Measurements from ENCODE around the gene G6PC1. TPM values are rescaled to one million over a fixed set of nuclear protein-coding genes. Genes with fewer than 3 reads are reported as not detected.

Gene G6PC1
- total and polyA plus RNA-seq, 2 of the 13 experiments (the other 11 are each of a cell fraction or from before 2014, with no cell fraction given) = 1.7 to 37.9 TPM

DNA sequence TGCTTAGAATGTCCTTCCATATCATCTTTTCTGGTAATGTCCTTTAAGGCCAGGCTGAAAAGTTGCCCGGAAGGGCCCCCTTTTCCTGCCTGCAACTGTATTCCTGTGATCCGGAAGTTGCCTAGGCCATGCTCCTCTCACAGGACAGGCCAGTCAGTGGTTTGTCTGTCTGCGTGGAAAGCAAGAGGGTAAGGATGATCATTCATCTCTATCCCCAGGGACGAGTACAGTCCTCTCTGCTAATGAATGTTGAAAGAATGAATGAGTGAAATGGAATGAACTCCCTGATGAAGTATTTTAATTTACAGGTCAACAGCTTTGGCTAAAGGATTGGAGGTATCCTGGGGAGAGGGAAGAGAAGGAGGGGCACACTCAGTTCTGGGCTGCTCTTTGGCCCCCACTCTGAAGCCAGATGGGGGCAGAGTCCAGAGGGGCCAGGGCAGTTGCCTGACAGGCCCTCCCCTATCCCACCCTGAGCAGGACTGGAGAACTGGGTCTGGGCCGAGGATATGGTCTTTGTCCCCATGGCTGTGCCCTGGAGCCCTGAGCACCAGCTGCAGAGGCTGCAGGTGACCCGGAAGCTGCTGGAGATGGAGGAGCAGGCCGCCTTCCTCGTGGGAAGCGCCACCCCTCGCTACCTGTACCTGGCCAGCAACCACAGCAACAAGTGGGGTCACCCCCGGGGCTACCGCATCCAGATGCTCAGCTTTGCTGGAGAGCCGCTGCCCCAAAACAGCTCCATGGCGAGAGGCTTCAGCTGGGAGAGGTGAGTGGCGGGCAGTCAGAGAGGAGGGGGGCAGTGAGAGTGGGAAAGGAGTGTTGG lies 46.4 kb upstream of the G6PC1 start (continued):
- peak; percentile 93 for TF ChIP-seq ZEB1 (IDR thresholded peaks at IDR 0.05; ENCODE audit: insufficient replicate concordance, low read depth)
- TF ChIP-seq ZNF317 (CRISPR knock-in tag; IDR thresholded peaks at IDR 0.05) = no peak
- no peak for TF ChIP-seq ZFP36L1 (CRISPR knock-in tag; IDR thresholded peaks at IDR 0.05)
- TF ChIP-seq, protein P1, sequence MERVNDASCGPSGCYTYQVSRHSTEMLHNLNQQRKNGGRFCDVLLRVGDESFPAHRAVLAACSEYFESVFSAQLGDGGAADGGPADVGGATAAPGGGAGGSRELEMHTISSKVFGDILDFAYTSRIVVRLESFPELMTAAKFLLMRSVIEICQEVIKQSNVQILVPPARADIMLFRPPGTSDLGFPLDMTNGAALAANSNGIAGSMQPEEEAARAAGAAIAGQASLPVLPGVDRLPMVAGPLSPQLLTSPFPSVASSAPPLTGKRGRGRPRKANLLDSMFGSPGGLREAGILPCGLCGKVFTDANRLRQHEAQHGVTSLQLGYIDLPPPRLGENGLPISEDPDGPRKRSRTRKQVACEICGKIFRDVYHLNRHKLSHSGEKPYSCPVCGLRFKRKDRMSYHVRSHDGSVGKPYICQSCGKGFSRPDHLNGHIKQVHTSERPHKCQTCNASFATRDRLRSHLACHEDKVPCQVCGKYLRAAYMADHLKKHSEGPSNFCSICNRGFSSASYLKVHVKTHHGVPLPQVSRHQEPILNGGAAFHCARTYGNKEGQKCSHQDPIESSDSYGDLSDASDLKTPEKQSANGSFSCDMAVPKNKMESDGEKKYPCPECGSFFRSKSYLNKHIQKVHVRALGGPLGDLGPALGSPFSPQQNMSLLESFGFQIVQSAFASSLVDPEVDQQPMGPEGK (CRISPR knock-in tag; IDR thresholded peaks at IDR 0.05) = peak; percentile 97
- peak; percentile 95; the same call in 1 of the 2 replicates for TF ChIP-seq ZNF232 (CRISPR knock-in tag; IDR thresholded peaks at IDR 0.05; ENCODE audit: borderline replicate concordance)
- no peak for TF ChIP-seq PTBP1 (IDR thresholded peaks at IDR 0.05; ENCODE audit: low read depth, low read length, poor library complexity, severe bottlenecking)
- TF ChIP-seq ZNF44 (CRISPR knock-in tag; IDR thresholded peaks at IDR 0.05) = no peak
- TF ChIP-seq, protein P2, sequence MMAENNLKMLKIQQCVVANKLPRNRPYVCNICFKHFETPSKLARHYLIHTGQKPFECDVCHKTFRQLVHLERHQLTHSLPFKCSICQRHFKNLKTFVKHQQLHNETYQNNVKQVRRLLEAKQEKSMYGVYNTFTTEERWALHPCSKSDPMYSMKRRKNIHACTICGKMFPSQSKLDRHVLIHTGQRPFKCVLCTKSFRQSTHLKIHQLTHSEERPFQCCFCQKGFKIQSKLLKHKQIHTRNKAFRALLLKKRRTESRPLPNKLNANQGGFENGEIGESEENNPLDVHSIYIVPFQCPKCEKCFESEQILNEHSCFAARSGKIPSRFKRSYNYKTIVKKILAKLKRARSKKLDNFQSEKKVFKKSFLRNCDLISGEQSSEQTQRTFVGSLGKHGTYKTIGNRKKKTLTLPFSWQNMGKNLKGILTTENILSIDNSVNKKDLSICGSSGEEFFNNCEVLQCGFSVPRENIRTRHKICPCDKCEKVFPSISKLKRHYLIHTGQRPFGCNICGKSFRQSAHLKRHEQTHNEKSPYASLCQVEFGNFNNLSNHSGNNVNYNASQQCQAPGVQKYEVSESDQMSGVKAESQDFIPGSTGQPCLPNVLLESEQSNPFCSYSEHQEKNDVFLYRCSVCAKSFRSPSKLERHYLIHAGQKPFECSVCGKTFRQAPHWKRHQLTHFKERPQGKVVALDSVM (CRISPR knock-in tag; IDR thresholded peaks at IDR 0.05) = peak; percentile 28; the same call in 1 of the 2 replicates
- TF ChIP-seq NFYB (CRISPR knock-in tag; IDR thresholded peaks at IDR 0.05) = no peak
- TF ChIP-seq HNRNPLL (IDR thresholded peaks at IDR 0.05; ENCODE audit: low read depth, low read length, poor library complexity, severe bottlenecking) = peak; percentile 54
- peak; percentile 73; the same call in 1 of the 2 replicates for TF ChIP-seq NCOR1 (IDR thresholded peaks at IDR 0.05; ENCODE audit: borderline replicate concordance, low read length)
- TF ChIP-seq NFIB (CRISPR knock-in tag; IDR thresholded peaks at IDR 0.05; ENCODE audit: borderline replicate concordance) = no peak
- TF ChIP-seq ZNF589 (CRISPR knock-in tag; conservative IDR thresholded peaks at IDR 0.05) = 0 out of 2 replicates have a peak, but pooled peaks have one; percentile 45
- TF ChIP-seq HOXA5 (CRISPR knock-in tag; IDR thresholded peaks at IDR 0.05) = peak; percentile 59; the same call in 1 of the 2 replicates
- TF ChIP-seq CBFB (CRISPR knock-in tag; IDR thresholded peaks at IDR 0.05) = no peak
- TF ChIP-seq ZNF749 (CRISPR knock-in tag; IDR thresholded peaks at IDR 0.05; ENCODE audit: borderline replicate concordance) = no peak
- peak; percentile 75 for TF ChIP-seq CBX1 (IDR thresholded peaks at IDR 0.05; ENCODE audit: low read depth)
- TF ChIP-seq AGO1 (IDR thresholded peaks at IDR 0.05; ENCODE audit: low read depth, low read length, poor library complexity, severe bottlenecking) = no peak
- peak; percentile 75 for TF ChIP-seq ASH2L (IDR thresholded peaks at IDR 0.05; ENCODE audit: insufficient read length, low read depth, low read length)
- TF ChIP-seq, protein P3, sequence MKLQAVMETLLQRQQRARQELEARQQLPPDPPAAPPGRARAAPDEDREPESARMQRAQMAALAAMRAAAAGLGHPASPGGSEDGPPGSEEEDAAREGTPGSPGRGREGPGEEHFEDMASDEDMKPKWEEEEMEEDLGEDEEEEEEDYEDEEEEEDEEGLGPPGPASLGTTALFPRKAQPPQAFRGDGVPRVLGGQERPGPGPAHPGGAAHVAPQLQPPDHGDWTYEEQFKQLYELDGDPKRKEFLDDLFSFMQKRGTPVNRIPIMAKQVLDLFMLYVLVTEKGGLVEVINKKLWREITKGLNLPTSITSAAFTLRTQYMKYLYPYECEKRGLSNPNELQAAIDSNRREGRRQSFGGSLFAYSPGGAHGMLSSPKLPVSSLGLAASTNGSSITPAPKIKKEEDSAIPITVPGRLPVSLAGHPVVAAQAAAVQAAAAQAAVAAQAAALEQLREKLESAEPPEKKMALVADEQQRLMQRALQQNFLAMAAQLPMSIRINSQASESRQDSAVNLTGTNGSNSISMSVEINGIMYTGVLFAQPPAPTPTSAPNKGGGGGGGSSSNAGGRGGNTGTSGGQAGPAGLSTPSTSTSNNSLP (IDR thresholded peaks at IDR 0.05; ENCODE audit: low read depth, low read length) = no peak
- TF ChIP-seq ESRRA (CRISPR knock-in tag; IDR thresholded peaks at IDR 0.05; ENCODE audit: low read depth) = peak; percentile 91

Measured in HepG2 (cell line).